ENCODE data around the gene MYO9B. TPM values are rescaled to one million over a fixed set of nuclear protein-coding genes. Genes with fewer than 3 reads are reported as not detected.

The MYO9B gene
- total and polyA plus RNA-seq, 2 of the 13 experiments (the other 11 are each of a cell fraction or from before 2014, with no cell fraction given): 18.0 to 18.3 TPM

GRCh38 chr19:17112700-17113099 lies 37.1 kb downstream of the MYO9B start:
- intact Hi-C loops (cut with micrococcal nuclease; ENCODE audit: unreplicated experiment): no loop called here
- no peaks in the 10 kb centered on the region for H3K9me3 ChIP-seq (ENCODE audit: low read length)
- ChIA-PET POLR2A (no interaction called here), CTCF (ENCODE audit: low intra/inter-chr PET ratio, low total read pairs) (no interaction called here)
- ATAC-seq: peak; percentile 63; the same call in 2 of the 3 replicates
- H3K27ac ChIP-seq (ENCODE audit: extremely low read length, insufficient read depth, low read length): no peak overlapping the region
- H3K27me3 ChIP-seq (ENCODE audit: control insufficient read depth in 1 of 2, insufficient read depth in 2 of 2, low read length in 2 of 2): no peaks in the 10 kb centered on the region
- FAIRE-seq: no peak
- no peaks in the 10 kb centered on the region for H4K20me1 ChIP-seq (ENCODE audit: insufficient read depth, low read length)
- H3K4me3 ChIP-seq (replicated peaks in 1 of 3; ENCODE audit: insufficient read depth in 1 of 3, low read depth in 2 of 3, low read length in 3 of 3): no peak overlapping the region
- H3K4me2 ChIP-seq (ENCODE audit: low read depth, low read length): no peak overlapping the region
- no peak for DNase-seq (ENCODE audit: low spot score)
- H3K4me1 ChIP-seq (ENCODE audit: insufficient read depth, low read length): peaks cover 12% of the 10 kb centered on the region; the same call in 1 of the 2 replicates
- H3K9ac ChIP-seq (ENCODE audit: insufficient read depth, low read depth, low read length): no peak overlapping the region
- WGBS (ENCODE audit: low lambda C conversion rate): 95% methylated on average over 6 of the region's 7 CpGs
- H3K36me3 ChIP-seq (replicated peaks in 1 of 2; ENCODE audit: control insufficient read depth in 1 of 2, insufficient read depth in 2 of 2, low read length in 2 of 2): peaks cover 2 to 20% of the 10 kb centered on the region in 2 experiments; a peak in 4 of 5 replicates
- no peak overlapping the region for H2AFZ ChIP-seq (ENCODE audit: low read length)
- TF ChIP-seq HOXA3 (CRISPR knock-in tag; IDR thresholded peaks at IDR 0.05) (no peak), SMYD3 (CRISPR knock-in tag; IDR thresholded peaks at IDR 0.05) (no peak), RARA (CRISPR knock-in tag; IDR thresholded peaks at IDR 0.05) (peak; percentile 60), SCMH1 (CRISPR knock-in tag; IDR thresholded peaks at IDR 0.05; ENCODE audit: borderline replicate concordance) (no peak), ZNF687 (CRISPR knock-in tag; IDR thresholded peaks at IDR 0.05) (peak; percentile 34; the same call in 1 of the 2 replicates), HNF4A (CRISPR knock-in tag; IDR thresholded peaks at IDR 0.05) (peak; percentile 35; the same call in 1 of the 2 replicates), NR2F6 (IDR thresholded peaks at IDR 0.05) (0 out of 2 replicates have a peak, but pooled peaks have one; percentile 34), NR2F6 (CRISPR knock-in tag; IDR thresholded peaks at IDR 0.05) (no peak), NR2F1 (CRISPR knock-in tag; IDR thresholded peaks at IDR 0.05) (peak in 1 of 2 experiments; percentile 20; a peak in 1 of 4 replicates), FOXO1 (CRISPR knock-in tag; IDR thresholded peaks at IDR 0.05) (no peak), ZNF24 (IDR thresholded peaks at IDR 0.05) (no peak), ZKSCAN1 (IDR thresholded peaks at IDR 0.05; ENCODE audit: low read length) (no peak)
- in situ Hi-C loops (cut with HindIII; ENCODE audit: extremely low pct_ligation_motif_present, low pct_unique_long_range_greater_than_20kb): no loop called here
- H3K79me2 ChIP-seq (ENCODE audit: insufficient read depth, low read length): no peaks in the 10 kb centered on the region
- no TSS peak for BruUV-seq (replicated peaks)
